BJ (cell line): ENCODE results near the gene TPST1. TPM values are rescaled to one million over a fixed set of nuclear protein-coding genes. Genes with fewer than 3 reads are reported as not detected.
"Not testable (repeated sequence)": the region's sequence is repeated elsewhere in the genome, so short reads cannot be mapped to it uniquely, and the experiment has no call there.

ENCODE experiments used
- CTCF ChIA-PET: fragments of 350-600 bp; formaldehyde crosslinking; extraction: SDS; loops from one replicate; lab custom pipeline; 2021; ENCODE audit warnings: antibody characterized with exemption, inconsistent platforms; lab: Yijun Ruan, JAX
- POLR2A ChIA-PET: fragments of 300-600 bp; sonication (Branson Sonifier 250); formaldehyde crosslinking; extraction: SDS; loops from one replicate; lab custom pipeline; 2021; ENCODE audit warnings: antibody characterized with exemption; lab: Charles Lee
- DNase-seq: peaks from one replicate; pipeline ENCODE4 v3.0.0-alpha.2; 2011; ENCODE audit warnings: low read depth
- H3K27me3 ChIP-seq: 2 replicates; pipeline ENCODE4 v1.6.0; 2011; ENCODE audit warnings: low read length; ENCODE audit not compliant: control insufficient read depth, insufficient read depth
- H3K36me3 ChIP-seq: 2 replicates; pipeline ENCODE4 v1.5.1; 2011; ENCODE audit warnings: low read length; ENCODE audit not compliant: control insufficient read depth, insufficient read depth
- H3K4me3 ChIP-seq: 2 replicates; pipeline ENCODE4 v1.5.1; 2011; ENCODE audit warnings: low read depth, mild to moderate bottlenecking, control low read depth, low read length
- CTCF ChIP-seq: IDR thresholded peaks from 2 replicates; pipeline ENCODE4 v1.5.1; 2011; ENCODE audit warnings: low read depth, mild to moderate bottlenecking, control low read depth, inconsistent platforms, low read length, moderate library complexity; ENCODE audit not compliant: insufficient read depth
- polyA plus RNA-seq: library from polyadenylated mRNA; depleted of rRNA; stranded (reverse); fragments of >200 nt; gene quantifications from 2 replicates; pipeline ENCODE4 v1.2.3, GENCODE V29; 2011

Gene TPST1
- polyA plus RNA-seq, 1 experiment: 34.9 TPM

- Histone ChIP-seq H3K27me3 (no peaks in the 10 kb centered on the region), H3K36me3 (no peaks in the 10 kb centered on the region), H3K4me3 (no peak overlapping the region)
- CTCF ChIA-PET: no interaction called here
- POLR2A ChIA-PET: no interaction called here
- no peak for TF ChIP-seq CTCF
- DNase-seq: no peak
Observed at GRCh38 chr7:66371096-66371824, 166.1 kb downstream of the TPST1 start.

GRCh38 chr7:66374141-66374840 is 169.2 kb downstream of the TPST1 start:
- DNase-seq, H3K4me3 ChIP-seq, H3K36me3 ChIP-seq, POLR2A ChIA-PET, H3K27me3 ChIP-seq, CTCF ChIA-PET: not testable (repeated sequence)

GRCh38 chr7:66376264-66376945 is 171.3 kb downstream of the TPST1 start:
- TF ChIP-seq CTCF: no peak
- Histone ChIP-seq H3K27me3 (no peaks in the 10 kb centered on the region), H3K4me3 (no peak overlapping the region), H3K36me3 (peaks cover 1% of the 10 kb centered on the region)
- ChIA-PET POLR2A (no interaction called here), CTCF (interaction anchor here (0.9 kb wide), 1 partner anchor 12 kb away, joined by 3 read pairs; no protein-coding TSS in a partner anchor)
- no peak for DNase-seq

GRCh38 chr7:66377045-66377444 is 171.9 kb downstream of the TPST1 start:
- CTCF ChIA-PET: interaction anchor here (0.9 kb wide), 1 partner anchor 11 kb away, joined by 3 read pairs; no protein-coding TSS in a partner anchor
- Histone ChIP-seq H3K27me3 (no peaks in the 10 kb centered on the region), H3K4me3 (no peak overlapping the region), H3K36me3 (peaks cover 1% of the 10 kb centered on the region)
- TF ChIP-seq CTCF: no peak
- no peak for DNase-seq
- POLR2A ChIA-PET: no interaction called here

- no peak for DNase-seq
- Histone ChIP-seq H3K36me3 (peaks cover 1% of the 10 kb centered on the region), H3K27me3 (no peaks in the 10 kb centered on the region), H3K4me3 (no peak overlapping the region)
- ChIA-PET POLR2A (no interaction called here), CTCF (interaction anchor here (1.1 kb wide), 1 partner anchor 13 kb away, joined by 3 read pairs; no protein-coding TSS in a partner anchor)
- no peak for TF ChIP-seq CTCF
Observed at GRCh38 chr7:66377714-66378113, 172.6 kb downstream of the TPST1 start.
